ENCODE measurements around the gene PCP2.
A peak's percentile ranks its signal among the peaks of the same experiment; 100 is the strongest.

Gene PCP2

GRCh38 chr19:7638802-7639465, 5.4 kb upstream of the PCP2 start:
- DNase-seq = no peak

GRCh38 chr19:7637374-7638256, 4.1 kb upstream of the PCP2 start:
- no peak for DNase-seq

GRCh38 chr19:7636691-7637373, 3.3 kb upstream of the PCP2 start, which contains the start of gene STXBP2:
TSS of gene STXBP2 (plus strand) at chr19:7637110. CDS start at chr19:7637150, 40 bp downstream.
- DNase-seq = peak; percentile 77

- no peak for DNase-seq
Measured at GRCh38 chr19:7636317-7636690, 2.8 kb upstream of the PCP2 start.

GRCh38 chr19:7635670-7636069, 2.2 kb upstream of the PCP2 start:
- no peak for DNase-seq

- no peak for DNase-seq
Measured at GRCh38 chr19:7632340-7633203, 947 bp downstream of the PCP2 start.

GRCh38 chr19:7631577-7631976, 1.9 kb downstream of the PCP2 start:
- no peak for DNase-seq

- peak; percentile 97 for DNase-seq
Measured at GRCh38 chr19:7629347-7630054, 4.0 kb downstream of the PCP2 start, which contains the start of the genes PET100 and XAB2. TSS of gene PET100 (plus strand) at chr19:7629793. CDS start at chr19:7629834, 41 bp downstream. TSS of gene XAB2 (minus strand) at chr19:7629545. CDS start at chr19:7629527, 18 bp downstream.

- DNase-seq = no peak
Measured at GRCh38 chr19:7628589-7629311, 4.8 kb downstream of the PCP2 start.

GRCh38 chr19:7627166-7627565, 6.4 kb downstream of the PCP2 start:
- DNase-seq = no peak

- DNase-seq = no peak
Measured at GRCh38 chr19:7625763-7626372, 7.7 kb downstream of the PCP2 start.

GRCh38 chr19:7624810-7625209, 8.7 kb downstream of the PCP2 start:
- DNase-seq = no peak

GRCh38 chr19:7623725-7624603, 9.6 kb downstream of the PCP2 start:
- no peak for DNase-seq

- DNase-seq = no peak
Measured at GRCh38 chr19:7622933-7623685, 10.4 kb downstream of the PCP2 start.

- no peak for DNase-seq
Measured at GRCh38 chr19:7620442-7621412, 12.8 kb downstream of the PCP2 start.

- no peak for DNase-seq
Measured at GRCh38 chr19:7619671-7620441, 13.7 kb downstream of the PCP2 start.

Data from NCI-H2029 (cell line).